GM23338 (cell line): ENCODE data around the gene PTPN18. TPM values are rescaled to one million over a fixed set of nuclear protein-coding genes. Genes with fewer than 3 reads are reported as not detected.

Source experiments
- ATAC-seq: fragments of 200-7000 bp; cut with Tn5 transposase; 3 replicates; pipeline ENCODE4 v1.9.1; 2020
- DNase-seq: peaks from one replicate; pipeline ENCODE4 v3.0.0-alpha.2; 2015; ENCODE audit warnings: low spot score
- H2AFZ ChIP-seq: fragments of 200-600 bp; sonication (generic); 2 replicates; pipeline ENCODE4 v1.8.0; 2016; ENCODE audit warnings: antibody characterized with exemption, mild to moderate bottlenecking, moderate library complexity
- H3F3A ChIP-seq: fragments of 200-600 bp; sonication (generic); replicated peaks from 2 replicates; pipeline ENCODE4 v1.8.0; 2017; ENCODE audit warnings: antibody characterized with exemption, mixed run types, low read depth
- H3K27ac ChIP-seq: fragments of 200-600 bp; sonication (generic); 2 replicates; pipeline ENCODE4 v1.6.1; 2016; ENCODE audit warnings: low read depth
- H3K27me3 ChIP-seq: fragments of 200-600 bp; sonication (generic); 2 replicates; pipeline ENCODE4 v1.8.0; 2016; ENCODE audit warnings: mild to moderate bottlenecking, mixed run types, moderate library complexity; ENCODE audit not compliant: insufficient read depth
- H3K36me3 ChIP-seq: fragments of 200-600 bp; sonication (generic); 2 replicates; pipeline ENCODE4 v1.8.0; 2016; ENCODE audit warnings: mild to moderate bottlenecking; ENCODE audit not compliant: insufficient read depth
- H3K4me1 ChIP-seq: fragments of 200-600 bp; sonication (generic); 2 replicates; pipeline ENCODE4 v1.8.0; 2016; ENCODE audit warnings: mild to moderate bottlenecking, moderate library complexity; ENCODE audit not compliant: insufficient read depth
- H3K4me2 ChIP-seq: fragments of 200-600 bp; sonication (generic); 2 replicates; pipeline ENCODE4 v1.7.1; 2017; ENCODE audit warnings: mixed run types
- H3K4me3 ChIP-seq: fragments of 200-600 bp; sonication (generic); 2 replicates; pipeline ENCODE4 v1.6.1; 2016; ENCODE audit warnings: mixed run types
- H3K79me2 ChIP-seq: fragments of 200-600 bp; sonication (generic); replicated peaks from 2 replicates; pipeline ENCODE4 v1.8.0; 2017; ENCODE audit warnings: mild to moderate bottlenecking; ENCODE audit not compliant: insufficient read depth
- H3K9me2 ChIP-seq: fragments of 200-600 bp; sonication (generic); 2 replicates; pipeline ENCODE4 v1.8.0; 2017; ENCODE audit not compliant: insufficient read depth
- H4K20me1 ChIP-seq: fragments of 200-600 bp; sonication (generic); replicated peaks from 2 replicates; pipeline ENCODE4 v1.8.0; 2017; ENCODE audit warnings: mild to moderate bottlenecking; ENCODE audit not compliant: insufficient read depth
- H3K27ac Mint-ChIP-seq: 2 replicates; pipeline ENCODE4 v1.8.0; 2020; ENCODE audit warnings: inconsistent platforms, mild to moderate bottlenecking, moderate library complexity, mixed read lengths
- H3K27me3 Mint-ChIP-seq: 3 replicates; pipeline ENCODE4 v1.8.0; 2022; ENCODE audit warnings: low read depth, mild to moderate bottlenecking, moderate library complexity, mixed read lengths, inconsistent platforms; ENCODE audit not compliant: insufficient read depth, poor library complexity
- H3K36me3 Mint-ChIP-seq: 3 replicates; pipeline ENCODE4 v1.8.0; 2021; ENCODE audit warnings: low read depth, mild to moderate bottlenecking, inconsistent platforms, moderate library complexity, mixed read lengths
- H3K4me1 Mint-ChIP-seq: 3 replicates; pipeline ENCODE4 v1.8.0; 2020; ENCODE audit warnings: mild to moderate bottlenecking, inconsistent platforms, mixed read lengths
- H3K4me3 Mint-ChIP-seq: 3 replicates; pipeline ENCODE4 v1.8.0; 2021; ENCODE audit warnings: moderate library complexity, mild to moderate bottlenecking, inconsistent platforms, mixed read lengths
- H3K9me3 Mint-ChIP-seq: 3 replicates; pipeline ENCODE4 v1.8.0; 2020; ENCODE audit warnings: moderate library complexity, mild to moderate bottlenecking, inconsistent platforms, mixed read lengths
- CREB1 ChIP-seq: fragments of 250-450 bp; sonication (Bioruptor Pico); IDR thresholded peaks from 2 replicates; pipeline ENCODE4 v1.5.0; 2020; ENCODE audit warnings: low read depth, mild to moderate bottlenecking, moderate library complexity
- EZH2 ChIP-seq: fragments of 200-600 bp; sonication (generic); IDR thresholded peaks from one replicate; pipeline ENCODE4 v1.8.0; 2017; ENCODE audit warnings: antibody characterized with exemption, mild to moderate bottlenecking, low read depth; ENCODE audit not compliant: unreplicated experiment
- EZH2phosphoT487 ChIP-seq: fragments of 200-600 bp; sonication (generic); IDR thresholded peaks from one replicate; pipeline ENCODE4 v1.8.1; 2018; ENCODE audit warnings: antibody characterized with exemption; ENCODE audit not compliant: unreplicated experiment
- JUNB ChIP-seq: IDR thresholded peaks from one replicate; pipeline ENCODE4 v1.6.1; 2016; ENCODE audit warnings: antibody characterized with exemption; ENCODE audit not compliant: unreplicated experiment
- NANOG ChIP-seq: IDR thresholded peaks from 2 replicates; pipeline ENCODE4 v1.6.1; 2016; ENCODE audit warnings: antibody characterized with exemption, borderline replicate concordance
- POLR2AphosphoS5 ChIP-seq: IDR thresholded peaks from 2 replicates; pipeline ENCODE4 v1.6.1; 2016; ENCODE audit warnings: antibody characterized with exemption, low read depth
- REST ChIP-seq: IDR thresholded peaks from one replicate; pipeline ENCODE4 v1.6.1; 2018; ENCODE audit warnings: antibody characterized with exemption; ENCODE audit not compliant: unreplicated experiment
- STAT1 ChIP-seq: IDR thresholded peaks from one replicate; pipeline ENCODE4 v1.6.1; 2016; ENCODE audit warnings: antibody characterized with exemption; ENCODE audit not compliant: unreplicated experiment
- ZNF114 ChIP-seq: fragments of 250-450 bp; sonication (Bioruptor Pico); IDR thresholded peaks from 2 replicates; pipeline ENCODE4 v1.5.0; 2020; ENCODE audit warnings: mild to moderate bottlenecking, moderate library complexity
- ZNF331 ChIP-seq: fragments of 250-450 bp; sonication (Bioruptor Pico); IDR thresholded peaks from 2 replicates; pipeline ENCODE4 v1.5.0; 2020; ENCODE audit warnings: low read depth, mild to moderate bottlenecking, moderate library complexity
- ZNF462 ChIP-seq: fragments of 250-450 bp; sonication (Bioruptor Pico); IDR thresholded peaks from 2 replicates; pipeline ENCODE4 v1.5.0; 2020; ENCODE audit warnings: mild to moderate bottlenecking, moderate library complexity
- polyA plus RNA-seq: library from polyadenylated mRNA; unstranded; fragments of >200 nt; fragmentation: Nextera tagmentation; extraction: Ambion mirVana; gene quantifications from 2 replicates; pipeline ENCODE4 v1.2.1, GENCODE V29; 2016
- total RNA-seq: library from RNA; depleted of rRNA; stranded (reverse); fragments of >200 nt; shearing (Covaris generic); gene quantifications from 2 replicates; pipeline ENCODE4 v1.2.3, GENCODE V29; 2014

The PTPN18 gene
- total and polyA plus RNA-seq, 2 experiments from 2014 or later = 10.1 to 10.9 TPM

DNA sequence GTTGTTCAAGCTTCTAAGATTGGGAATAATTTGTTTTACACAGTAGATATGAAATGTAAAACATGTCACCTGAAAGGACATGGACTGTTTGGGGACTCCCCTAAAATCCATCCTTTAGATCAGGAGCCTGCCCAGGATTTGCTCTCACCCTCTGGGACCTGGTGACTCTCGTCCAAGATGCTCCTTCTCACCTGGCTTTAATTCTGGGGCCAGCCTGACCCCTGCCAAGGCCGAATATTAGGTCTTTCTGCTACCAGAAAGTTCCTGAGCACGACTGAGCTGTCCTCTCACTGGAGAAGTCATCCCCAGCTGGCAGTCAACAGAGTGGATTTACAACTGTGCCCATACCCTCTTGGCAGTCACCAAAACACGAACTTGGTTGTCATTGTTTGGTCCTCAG lies 25.3 kb downstream of the PTPN18 start:
- no peaks in the 10 kb centered on the region for H3K79me2 ChIP-seq
- H3K27ac ChIP-seq = no peak overlapping the region
- no peak for ATAC-seq
- H3F3A ChIP-seq = no peaks in the 10 kb centered on the region
- no peak overlapping the region for H3K4me2 ChIP-seq
- no peaks in the 10 kb centered on the region for H3K27me3 ChIP-seq
- H3K9me2 ChIP-seq = no peaks in the 10 kb centered on the region
- H3K36me3 ChIP-seq = no peaks in the 10 kb centered on the region
- Mint-ChIP-seq H3K9me3 (no peaks in the 10 kb centered on the region), H3K27me3 (peaks cover 3% of the 10 kb centered on the region), H3K4me3 (no peak overlapping the region), H3K36me3 (peaks cover 1% of the 10 kb centered on the region; the same call in 1 of the 3 replicates), H3K27ac (no peak overlapping the region), H3K4me1 (peaks cover 6% of the 10 kb centered on the region; the same call in 1 of the 3 replicates)
- no peak for DNase-seq
- no peaks in the 10 kb centered on the region for H3K4me1 ChIP-seq
- H3K4me3 ChIP-seq = no peak overlapping the region
- no peak overlapping the region for H2AFZ ChIP-seq
- TF ChIP-seq REST (no peak), EZH2 (no peak), JUNB (no peak), EZH2phosphoT487 (no peak), CREB1 (CRISPR knock-in tag) (no peak), ZNF331 (no peak), NANOG (no peak), ZNF114 (CRISPR knock-in tag) (no peak), POLR2AphosphoS5 (no peak), ZNF462 (CRISPR knock-in tag) (no peak), STAT1 (no peak)
- H4K20me1 ChIP-seq = no peaks in the 10 kb centered on the region; the same call in 1 of the 2 replicates
